ENCODE results near the gene CENPM. TPM values are rescaled to one million over a fixed set of nuclear protein-coding genes. Genes with fewer than 3 reads are reported as not detected.

The CENPM gene
- total and polyA plus RNA-seq, 9 of the 15 experiments (the other 6 are each of a cell fraction or from before 2014, with no cell fraction given), result 11.3 to 67.7 (median 32.3) TPM

DNA sequence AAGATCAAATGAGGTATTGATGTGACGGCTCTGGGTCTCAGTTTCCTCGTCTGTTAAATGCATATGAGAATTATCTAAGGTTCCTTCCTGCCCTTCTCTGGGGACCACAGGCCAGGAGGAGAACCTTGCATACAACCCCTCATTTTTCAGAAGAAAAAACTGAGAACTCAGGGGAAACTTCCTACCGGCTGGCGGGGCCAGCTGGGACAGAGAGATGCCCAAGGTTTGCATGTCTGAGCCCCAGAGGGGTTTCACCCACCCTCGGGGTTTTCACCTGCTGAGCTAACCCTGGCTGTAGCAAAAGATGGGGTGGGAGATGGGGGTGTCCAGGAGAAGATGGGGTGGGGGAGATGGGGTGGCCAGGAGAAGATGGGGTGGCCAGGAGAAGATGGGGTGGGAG lies 24.6 kb downstream of the CENPM start:
- Histone ChIP-seq H3K9me3 (replicated peaks; ENCODE audit: control insufficient read depth, insufficient read depth, low read depth, low read length) (no peaks in the 10 kb centered on the region), H3K27me3 (ENCODE audit: control insufficient read depth in 2 of 2, insufficient read depth in 2 of 2, low read length in 2 of 2) (no peaks in the 10 kb centered on the region), H2AFZ (ENCODE audit: low read depth, low read length) (no peak overlapping the region), H3K27ac (ENCODE audit: extremely low read depth, low read depth, low read length) (no peak overlapping the region), H3K9me1 (ENCODE audit: control insufficient read depth, insufficient read depth, low read length) (no peaks in the 10 kb centered on the region), H3K9ac (ENCODE audit: insufficient read depth in 1 of 2, low read depth in 2 of 2, low read length in 2 of 2) (no peak overlapping the region), H3K4me2 (ENCODE audit: insufficient read depth, low read length) (no peak overlapping the region), H3K36me3 (ENCODE audit: control insufficient read depth, insufficient read depth, low read length) (no peaks in the 10 kb centered on the region), H3K79me2 (ENCODE audit: control insufficient read depth, insufficient read depth, low read length) (no peaks in the 10 kb centered on the region), H4K20me1 (replicated peaks; ENCODE audit: control insufficient read depth, insufficient read depth, low read length) (no peaks in the 10 kb centered on the region), H3K4me3 (no peak overlapping the region), H3K4me1 (replicated peaks in 1 of 2; ENCODE audit: control insufficient read depth in 2 of 2, insufficient read depth in 2 of 2, low read length in 2 of 2) (peaks cover 4 to 50% of the 10 kb centered on the region in 2 experiments; a peak in 3 of 5 replicates)
- 63% methylated on average over 2 of the region's 5 CpGs for WGBS (ENCODE audit: insufficient coverage, low coverage, missing lambda C conversion rate)
- DNase-seq (ENCODE audit: extremely low read depth in 1 of 4, low spot score in 3 of 4) (no peak), ATAC-seq (no peak), FAIRE-seq (no peak)
- intact Hi-C loops (cut with micrococcal nuclease), result no loop called here
- in situ Hi-C loops (cut with MboI), result no loop called here
- CTCF ChIA-PET (ENCODE audit: low intra/inter-chr PET ratio), result no interaction called here
- no TSS peak for BruUV-seq (replicated peaks)
- TF ChIP-seq ZNF785 (CRISPR knock-in tag; IDR thresholded peaks at IDR 0.05) (no peak), SMARCC2 (IDR thresholded peaks at IDR 0.05; ENCODE audit: low read depth) (no peak), HDGF (IDR thresholded peaks at IDR 0.05) (no peak), TAF7 (tag; IDR thresholded peaks at IDR 0.05) (no peak)
- POLR2A ChIA-PET, result interaction anchor here (1.8 kb wide), 1 partner anchor 15 kb away, joined by 4 read pairs; no protein-coding TSS in a partner anchor

DNA sequence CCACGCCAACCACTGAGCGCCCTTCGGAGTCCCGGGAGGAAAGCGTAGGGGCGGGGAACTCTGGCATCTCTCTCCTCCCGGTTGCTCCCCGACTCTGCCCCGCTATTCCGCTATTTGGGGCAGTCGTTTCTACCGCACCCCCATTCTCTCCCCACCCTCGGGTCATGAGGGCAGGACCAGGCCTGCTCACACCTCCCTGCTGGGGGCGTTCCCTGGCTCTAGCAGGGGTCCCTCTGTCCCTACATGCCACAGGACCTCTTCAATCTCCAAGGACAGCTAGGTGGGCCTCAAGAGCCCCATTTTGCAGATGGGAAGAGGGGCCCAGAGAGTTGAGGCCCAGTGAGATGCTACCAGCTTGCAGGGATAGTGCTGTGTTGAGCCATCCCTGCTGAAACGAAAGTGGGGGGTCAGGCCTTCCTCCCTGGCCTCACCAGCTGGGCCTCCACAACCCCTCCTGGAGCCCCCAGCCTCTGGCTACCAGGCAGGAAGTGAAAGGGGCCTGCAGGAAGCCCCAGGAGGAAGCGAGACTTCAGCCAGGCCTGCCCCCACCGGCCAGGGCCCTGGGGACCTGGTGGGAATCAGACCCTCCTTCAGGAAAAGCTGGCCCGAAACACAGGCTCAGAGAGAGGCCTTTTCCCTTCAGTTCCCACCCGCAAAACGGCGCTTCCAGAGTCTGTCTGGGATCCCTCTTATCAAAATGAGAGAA lies 26.5 kb downstream of the CENPM start:
- BruUV-seq (replicated peaks), result no TSS peak
- H3K9me1 ChIP-seq (ENCODE audit: control insufficient read depth, insufficient read depth, low read length), result no peaks in the 10 kb centered on the region
- no peak overlapping the region for H3K4me3 ChIP-seq
- H3K9me3 ChIP-seq (replicated peaks; ENCODE audit: control insufficient read depth, insufficient read depth, low read depth, low read length), result no peaks in the 10 kb centered on the region
- TF ChIP-seq, protein P1, sequence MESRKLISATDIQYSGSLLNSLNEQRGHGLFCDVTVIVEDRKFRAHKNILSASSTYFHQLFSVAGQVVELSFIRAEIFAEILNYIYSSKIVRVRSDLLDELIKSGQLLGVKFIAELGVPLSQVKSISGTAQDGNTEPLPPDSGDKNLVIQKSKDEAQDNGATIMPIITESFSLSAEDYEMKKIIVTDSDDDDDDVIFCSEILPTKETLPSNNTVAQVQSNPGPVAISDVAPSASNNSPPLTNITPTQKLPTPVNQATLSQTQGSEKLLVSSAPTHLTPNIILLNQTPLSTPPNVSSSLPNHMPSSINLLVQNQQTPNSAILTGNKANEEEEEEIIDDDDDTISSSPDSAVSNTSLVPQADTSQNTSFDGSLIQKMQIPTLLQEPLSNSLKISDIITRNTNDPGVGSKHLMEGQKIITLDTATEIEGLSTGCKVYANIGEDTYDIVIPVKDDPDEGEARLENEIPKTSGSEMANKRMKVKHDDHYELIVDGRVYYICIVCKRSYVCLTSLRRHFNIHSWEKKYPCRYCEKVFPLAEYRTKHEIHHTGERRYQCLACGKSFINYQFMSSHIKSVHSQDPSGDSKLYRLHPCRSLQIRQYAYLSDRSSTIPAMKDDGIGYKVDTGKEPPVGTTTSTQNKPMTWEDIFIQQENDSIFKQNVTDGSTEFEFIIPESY (CRISPR knock-in tag; IDR thresholded peaks at IDR 0.05), result 0 out of 2 replicates have a peak, but pooled peaks have one; percentile 46
- TF ChIP-seq ZNF12 (CRISPR knock-in tag; IDR thresholded peaks at IDR 0.05), result no peak
- H3K9ac ChIP-seq (ENCODE audit: insufficient read depth in 1 of 2, low read depth in 2 of 2, low read length in 2 of 2), result no peak overlapping the region
- POLR2A ChIA-PET, result no interaction called here
- intact Hi-C loops (cut with micrococcal nuclease) (no loop called here), in situ Hi-C loops (cut with MboI) (no loop called here)
- no peak for DNase-seq (ENCODE audit: extremely low read depth in 1 of 4, low spot score in 3 of 4)
- no peak for FAIRE-seq
- H2AFZ ChIP-seq (ENCODE audit: low read depth, low read length), result no peak overlapping the region
- H3K27me3 ChIP-seq (ENCODE audit: control insufficient read depth in 2 of 2, insufficient read depth in 2 of 2, low read length in 2 of 2), result 0 out of 5 replicates have a peak, but pooled peaks cover 0 to 4% of the 10 kb centered on the region in 2 experiments
- H3K27ac ChIP-seq (ENCODE audit: extremely low read depth, low read depth, low read length), result no peak overlapping the region
- no peaks in the 10 kb centered on the region for H3K79me2 ChIP-seq (ENCODE audit: control insufficient read depth, insufficient read depth, low read length)
- H3K4me1 ChIP-seq (replicated peaks in 1 of 2; ENCODE audit: control insufficient read depth in 2 of 2, insufficient read depth in 2 of 2, low read length in 2 of 2), result peaks cover 6 to 35% of the 10 kb centered on the region in 2 experiments; a peak in 3 of 5 replicates
- CTCF ChIA-PET (ENCODE audit: low intra/inter-chr PET ratio), result no interaction called here
- H3K4me2 ChIP-seq (ENCODE audit: insufficient read depth, low read length), result no peak overlapping the region
- H3K36me3 ChIP-seq (ENCODE audit: control insufficient read depth, insufficient read depth, low read length), result no peaks in the 10 kb centered on the region
- WGBS (ENCODE audit: insufficient coverage, low coverage, missing lambda C conversion rate), result 65% methylated on average over 5 of the region's 21 CpGs
- no peaks in the 10 kb centered on the region; the same call in 1 of the 2 replicates for H4K20me1 ChIP-seq (replicated peaks; ENCODE audit: control insufficient read depth, insufficient read depth, low read length)
- ATAC-seq, result no peak

Data from K562 (cell line).